HepG2 (cell line): ENCODE measurements around the gene VAC14. TPM values are rescaled to one million over a fixed set of nuclear protein-coding genes. Genes with fewer than 3 reads are reported as not detected.

Source experiments
- ATAC-seq: fragments of 200-7000 bp; cut with Tn5 transposase; 3 replicates; pipeline ENCODE4 v1.9.1; 2020; ENCODE audit warnings: mild to moderate bottlenecking, moderate library complexity
- BruUV-seq: library from RNA; stranded (reverse); fragments of 400-500 nt; replicated peaks from 2 replicates; lab custom pipeline; 2021; lab: Mats Ljungman, UMichigan
- CTCF ChIA-PET: fragments of 300-600 bp; formaldehyde crosslinking; extraction: SDS; loops from one replicate; lab custom pipeline; 2021; ENCODE audit warnings: low total read pairs, inconsistent platforms, low intra/inter-chr PET ratio; lab: Yijun Ruan, JAX
- POLR2A ChIA-PET: fragments of 350-600 bp; sonication (Branson Sonifier 250); formaldehyde crosslinking; loops from one replicate; lab custom pipeline; 2020; ENCODE audit warnings: antibody characterized with exemption, inconsistent platforms; lab: Yijun Ruan, JAX
- DNase-seq: peaks from one replicate; pipeline ENCODE4 v3.0.0-alpha.2; 2015; ENCODE audit warnings: low spot score
- FAIRE-seq: peaks from 3 replicates; lab custom pipeline; 2011; peaks lifted over from hg19 to GRCh38; lab: Jason Lieb, UNC
- H2AFZ ChIP-seq: one replicate; pipeline ENCODE4 v1.6.1; 2011; ENCODE audit warnings: low read length, inconsistent platforms
- H3K27ac ChIP-seq: fragments of 300-600 bp; 3 replicates; pipeline ENCODE4 v1.8.0; 2011; ENCODE audit warnings: mixed run types, mild to moderate bottlenecking, mixed read lengths, low read length, inconsistent platforms; ENCODE audit not compliant: insufficient read depth; ENCODE audit errors: extremely low read length
- H3K27me3 ChIP-seq, 2 experiments: fragments of 200-600 bp in 1 of 2; 2 replicates in 1 of 2; 3 replicates in 1 of 2; pipeline versions ENCODE4 v1.6.0 to v1.8.0; 2011; ENCODE audit warnings: low read length in 2 of 2, mild to moderate bottlenecking in 2 of 2, moderate library complexity in 2 of 2, inconsistent platforms in 1 of 2; ENCODE audit not compliant: insufficient read depth in 2 of 2, control insufficient read depth in 1 of 2
- H3K36me3 ChIP-seq, 2 experiments: fragments of 200-600 bp in 1 of 2; replicated peaks in 1 of 2; 2 replicates in 1 of 2; 3 replicates in 1 of 2; pipeline versions ENCODE4 v1.5.1 to v1.8.0; 2011; ENCODE audit warnings: low read length in 2 of 2, inconsistent platforms in 1 of 2; ENCODE audit not compliant: insufficient read depth in 2 of 2, control insufficient read depth in 1 of 2
- H3K4me1 ChIP-seq: 2 replicates; pipeline ENCODE4 v1.5.1; 2012; ENCODE audit warnings: low read length, inconsistent platforms; ENCODE audit not compliant: insufficient read depth
- H3K4me2 ChIP-seq: 2 replicates; pipeline ENCODE4 v1.6.0; 2011; ENCODE audit warnings: low read depth, low read length, inconsistent platforms
- H3K4me3 ChIP-seq, 3 experiments: fragments of 200-600 bp in 1 of 3; sonication (generic), shearing (Covaris generic) in 1 of 3; replicated peaks in 1 of 3; 2 replicates each; pipeline ENCODE4 v1.5.1; 2011 to 2016; ENCODE audit warnings: low read length in 3 of 3, inconsistent platforms in 2 of 3, low read depth in 2 of 3, mild to moderate bottlenecking in 2 of 3, control low read depth in 1 of 3, mixed read lengths in 1 of 3; ENCODE audit not compliant: insufficient read depth in 1 of 3
- H3K79me2 ChIP-seq: one replicate; pipeline ENCODE4 v1.6.1; 2011; ENCODE audit warnings: low read length, inconsistent platforms; ENCODE audit not compliant: insufficient read depth
- H3K9ac ChIP-seq: 2 replicates; pipeline ENCODE4 v1.6.0; 2011; ENCODE audit warnings: mild to moderate bottlenecking, low read depth, low read length, inconsistent platforms; ENCODE audit not compliant: insufficient read depth
- H3K9me3 ChIP-seq: 2 replicates; pipeline ENCODE4 v1.5.1; 2012; ENCODE audit warnings: mild to moderate bottlenecking, low read length
- H4K20me1 ChIP-seq: 2 replicates; pipeline ENCODE4 v1.6.0; 2011; ENCODE audit warnings: inconsistent platforms, mild to moderate bottlenecking, low read length, moderate library complexity; ENCODE audit not compliant: insufficient read depth
- FOXA3 ChIP-seq: IDR thresholded peaks from 2 replicates; pipeline ENCODE4 v1.6.1; 2016; ENCODE audit warnings: missing genetic modification reagents, missing compliant biosample characterization
- GLI4 ChIP-seq: sonication (generic); formaldehyde crosslinking; IDR thresholded peaks from 2 replicates; pipeline ENCODE4 v1.5.1; 2020; ENCODE audit warnings: missing genetic modification reagents, mild to moderate bottlenecking, moderate library complexity, borderline replicate concordance
- IKZF4 ChIP-seq: sonication (generic); formaldehyde crosslinking; IDR thresholded peaks from 2 replicates; pipeline ENCODE4 v1.5.1; 2020; ENCODE audit warnings: borderline replicate concordance, mild to moderate bottlenecking, low read depth, missing genetic modification reagents; ENCODE audit errors: not compliant biosample characterization
- KDM1A ChIP-seq: IDR thresholded peaks from 2 replicates; pipeline ENCODE4 v1.6.1; 2016; ENCODE audit warnings: missing compliant biosample characterization
- KLF6 ChIP-seq: IDR thresholded peaks from 2 replicates; pipeline ENCODE4 v1.8.0; 2016; ENCODE audit warnings: missing biosample characterization, missing genetic modification reagents
- NFYB ChIP-seq: sonication (generic); formaldehyde crosslinking; IDR thresholded peaks from 2 replicates; pipeline ENCODE4 v1.4.0; 2020; ENCODE audit warnings: missing genetic modification reagents
- NKX3-1 ChIP-seq: sonication (generic); formaldehyde crosslinking; IDR thresholded peaks from 2 replicates; pipeline ENCODE4 v1.5.0; 2020; ENCODE audit warnings: missing genetic modification reagents
- NR2C2 ChIP-seq: sonication (generic); formaldehyde crosslinking; IDR thresholded peaks from 2 replicates; pipeline ENCODE4 v1.4.0; 2020; ENCODE audit warnings: missing genetic modification reagents, mild to moderate bottlenecking, moderate library complexity, borderline replicate concordance
- RFX5 ChIP-seq: IDR thresholded peaks from 2 replicates; pipeline ENCODE4 v1.6.1; 2011; ENCODE audit warnings: low read depth, low read length, improper control_type of control experiment
- SALL2 ChIP-seq: sonication (generic); formaldehyde crosslinking; IDR thresholded peaks from 2 replicates; pipeline ENCODE4 v1.8.1; 2023; ENCODE audit warnings: mild to moderate bottlenecking, missing genetic modification reagents, inconsistent platforms
- ZNF788 ChIP-seq: sonication (generic); formaldehyde crosslinking; IDR thresholded peaks from 2 replicates; pipeline ENCODE4 v1.5.0; 2020; ENCODE audit warnings: mild to moderate bottlenecking, missing genetic modification reagents, borderline replicate concordance
- WGBS: methylation state at CpG from one replicate; pipeline ENCODE4 v1.1.6; 2017; ENCODE audit warnings: low lambda C conversion rate; 5-methylcytosine and 5-hydroxymethylcytosine counted together
- in situ Hi-C: cut with HindIII; loops from 2 replicates; pipeline ENCODE4 v1.10.0; 2017; ENCODE audit warnings: low pct_unique_long_range_greater_than_20kb; ENCODE audit not compliant: extremely low pct_ligation_motif_present
- intact Hi-C: fragments of 100-400 bp; cut with micrococcal nuclease; formaldehyde crosslinking; loops from one replicate; pipeline ENCODE4 v1.10.0; 2022; ENCODE audit not compliant: unreplicated experiment
- polyA plus RNA-seq, 8 experiments: library from polyadenylated mRNA; depleted of rRNA in 3 of 8; stranded (reverse) in 7 of 8; unstranded in 1 of 8; fragments of >200 nt; fragmentation: Illumina TruSeq in 4 of 8; extraction: Trizol in 4 of 8; gene quantifications; 2 replicates each; pipeline versions ENCODE4 v1.2.1 to v1.2.3, GENCODE V29; 2011 to 2016; ENCODE audit warnings: low read depth in 4 of 8, missing spikeins in 1 of 8, mixed read lengths in 1 of 8; ENCODE audit not compliant: insufficient read depth in 1 of 8
- total RNA-seq, 5 experiments: library from RNA; depleted of rRNA; stranded (reverse); fragments of >200 nt; fragmentation: Illumina TruSeq; extraction: Trizol; gene quantifications; 2 replicates each; pipeline ENCODE4 v1.2.3, GENCODE V29; 2016; ENCODE audit warnings: low read depth in 1 of 5
- TF ChIP-seq, protein P1 (sequence below): sonication (generic); formaldehyde crosslinking; IDR thresholded peaks from 2 replicates; pipeline ENCODE4 v1.8.0; 2022; ENCODE audit warnings: missing genetic modification reagents, mild to moderate bottlenecking, inconsistent platforms, borderline replicate concordance
- TF ChIP-seq, protein P2 (sequence below): IDR thresholded peaks from 2 replicates; pipeline ENCODE4 v1.6.1; 2016; ENCODE audit warnings: low read depth, borderline replicate concordance
- TF ChIP-seq, protein P3 (sequence below): sonication (generic); formaldehyde crosslinking; IDR thresholded peaks from 2 replicates; pipeline ENCODE4 v1.4.0; 2020; ENCODE audit warnings: missing genetic modification reagents

The VAC14 gene
- total and polyA plus RNA-seq, 2 of the 13 experiments (the other 11 are each of a cell fraction or from before 2014, with no cell fraction given), result 23.5 to 24.6 TPM

DNA sequence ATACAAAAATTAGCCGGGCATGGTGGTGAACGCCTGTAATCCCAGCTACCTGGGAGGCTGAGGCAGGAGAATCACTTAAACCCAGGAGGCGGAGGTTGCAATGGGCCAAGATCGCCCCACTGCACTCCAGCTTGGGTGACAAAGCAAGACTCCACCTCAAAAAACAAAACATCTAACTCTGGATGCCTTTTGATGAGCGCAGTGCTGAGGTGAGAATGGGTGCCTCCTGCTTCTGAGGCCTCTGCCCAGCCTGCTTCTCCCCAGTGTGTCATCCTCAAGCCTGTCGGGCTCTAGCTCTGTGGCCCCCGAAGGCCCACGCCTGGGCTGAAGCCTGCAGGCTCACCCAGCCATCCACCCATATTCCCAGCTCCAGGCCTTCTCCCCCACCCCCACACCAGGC, 104.6 kb downstream of the VAC14 start:
- H3K36me3 ChIP-seq, result peaks cover 8% of the 10 kb centered on the region in 2 experiments; a peak in 2 of 5 replicates
- ATAC-seq, result no peak
- no peaks in the 10 kb centered on the region for H3K9me3 ChIP-seq
- no peak overlapping the region for H2AFZ ChIP-seq
- CTCF ChIA-PET, result no interaction called here
- H3K27me3 ChIP-seq, result no peaks in the 10 kb centered on the region
- no TSS peak for BruUV-seq
- H3K9ac ChIP-seq, result no peak overlapping the region
- no peak overlapping the region for H3K4me2 ChIP-seq
- FAIRE-seq, result no peak
- H3K4me3 ChIP-seq, result no peak overlapping the region
- H3K27ac ChIP-seq, result no peak overlapping the region
- H3K4me1 ChIP-seq, result peaks cover 45% of the 10 kb centered on the region
- no peaks in the 10 kb centered on the region for H3K79me2 ChIP-seq
- POLR2A ChIA-PET, result interaction anchor here (2.0 to 2.6 kb wide), 4 partner anchors 9 to 29 kb away, joined by 8 to 14 read pairs (median 9); no protein-coding TSS in a partner anchor
- WGBS, result 95% methylated on average over 8 of the region's 8 CpGs
- H4K20me1 ChIP-seq, result no peaks in the 10 kb centered on the region
- TF ChIP-seq, protein P1, sequence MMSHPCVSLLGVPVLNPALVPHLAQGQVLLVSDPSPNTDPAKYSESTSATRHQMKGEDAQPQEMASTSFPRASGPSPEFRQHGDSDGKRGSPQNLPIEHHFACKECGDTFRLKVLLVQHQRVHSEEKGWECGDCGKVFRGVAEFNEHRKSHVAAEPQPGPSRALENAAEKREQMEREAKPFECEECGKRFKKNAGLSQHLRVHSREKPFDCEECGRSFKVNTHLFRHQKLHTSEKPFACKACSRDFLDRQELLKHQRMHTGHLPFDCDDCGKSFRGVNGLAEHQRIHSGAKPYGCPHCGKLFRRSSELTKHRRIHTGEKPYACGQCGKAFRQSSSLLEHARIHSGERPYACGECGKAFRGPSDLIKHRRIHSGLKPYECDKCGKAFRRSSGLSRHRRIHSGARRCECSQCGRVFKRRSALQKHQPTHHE, result no peak
- TF ChIP-seq NR2C2 (CRISPR knock-in tag) (no peak), FOXA3 (CRISPR knock-in tag) (no peak), NFYB (CRISPR knock-in tag) (no peak), RFX5 (no peak), NKX3-1 (CRISPR knock-in tag) (no peak), GLI4 (no peak), ZNF788 (CRISPR knock-in tag) (no peak), IKZF4 (no peak), SALL2 (CRISPR knock-in tag) (no peak), KDM1A (CRISPR knock-in tag) (no peak), KLF6 (CRISPR knock-in tag) (no peak)
- TF ChIP-seq, protein P2, sequence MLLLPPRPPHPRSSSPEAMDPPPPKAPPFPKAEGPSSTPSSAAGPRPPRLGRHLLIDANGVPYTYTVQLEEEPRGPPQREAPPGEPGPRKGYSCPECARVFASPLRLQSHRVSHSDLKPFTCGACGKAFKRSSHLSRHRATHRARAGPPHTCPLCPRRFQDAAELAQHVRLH, result no peak
- TF ChIP-seq, protein P3, sequence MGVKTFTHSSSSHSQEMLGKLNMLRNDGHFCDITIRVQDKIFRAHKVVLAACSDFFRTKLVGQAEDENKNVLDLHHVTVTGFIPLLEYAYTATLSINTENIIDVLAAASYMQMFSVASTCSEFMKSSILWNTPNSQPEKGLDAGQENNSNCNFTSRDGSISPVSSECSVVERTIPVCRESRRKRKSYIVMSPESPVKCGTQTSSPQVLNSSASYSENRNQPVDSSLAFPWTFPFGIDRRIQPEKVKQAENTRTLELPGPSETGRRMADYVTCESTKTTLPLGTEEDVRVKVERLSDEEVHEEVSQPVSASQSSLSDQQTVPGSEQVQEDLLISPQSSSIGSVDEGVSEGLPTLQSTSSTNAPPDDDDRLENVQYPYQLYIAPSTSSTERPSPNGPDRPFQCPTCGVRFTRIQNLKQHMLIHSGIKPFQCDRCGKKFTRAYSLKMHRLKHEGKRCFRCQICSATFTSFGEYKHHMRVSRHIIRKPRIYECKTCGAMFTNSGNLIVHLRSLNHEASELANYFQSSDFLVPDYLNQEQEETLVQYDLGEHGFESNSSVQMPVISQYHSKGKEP (CRISPR knock-in tag), result no peak
- TF ChIP-seq, all 625 proteins: peak for 0
- no peak for DNase-seq
- in situ Hi-C loops, result no loop called here
- intact Hi-C loops, result no loop called here
